HepG2 (cell line): Measurements from ENCODE around the gene AXIN2. TPM values are rescaled to one million over a fixed set of nuclear protein-coding genes. Genes with fewer than 3 reads are reported as not detected.

Experiments
- BCL6 ChIP-seq: IDR thresholded peaks from 2 replicates; pipeline ENCODE4 v1.6.1; 2016; ENCODE audit warnings: missing genetic modification reagents, missing compliant biosample characterization
- BRCA1 ChIP-seq: sonication (generic); formaldehyde crosslinking; IDR thresholded peaks from 2 replicates; pipeline ENCODE4 v1.4.0; 2020; ENCODE audit warnings: missing genetic modification reagents
- ESRRA ChIP-seq: sonication (generic); formaldehyde crosslinking; IDR thresholded peaks from 2 replicates; pipeline ENCODE4 v1.5.1; 2020; ENCODE audit warnings: mild to moderate bottlenecking, low read depth, missing genetic modification reagents
- HMG20A ChIP-seq: IDR thresholded peaks from 2 replicates; pipeline ENCODE4 v1.6.1; 2016; ENCODE audit warnings: borderline replicate concordance
- HNRNPLL ChIP-seq: fragments of 200-400 bp; formaldehyde crosslinking; IDR thresholded peaks from 2 replicates; pipeline ENCODE4 v1.6.1; 2017; ENCODE audit warnings: mild to moderate bottlenecking, low read depth, low read length; ENCODE audit not compliant: poor library complexity, severe bottlenecking
- KAT2B ChIP-seq: fragments of 150-350 bp; IDR thresholded peaks from 2 replicates; pipeline ENCODE4 v1.6.1; 2014; ENCODE audit warnings: low read depth, low read length, borderline replicate concordance
- PITX1 ChIP-seq: sonication (generic); formaldehyde crosslinking; IDR thresholded peaks from 2 replicates; pipeline ENCODE4 v1.5.1; 2020; ENCODE audit warnings: mild to moderate bottlenecking, missing genetic modification reagents
- SOX6 ChIP-seq, 2 experiments: fragments of 450-650 bp in 1 of 2; sonication (generic) in 1 of 2; formaldehyde crosslinking in 1 of 2; IDR thresholded peaks; 2 replicates each; pipeline versions ENCODE4 v1.4.0 to v1.6.1; 2017 to 2020; ENCODE audit warnings: antibody characterized with exemption in 1 of 2, mild to moderate bottlenecking in 1 of 2, missing genetic modification reagents in 1 of 2
- STAG1 ChIP-seq: sonication (generic); formaldehyde crosslinking; IDR thresholded peaks from 2 replicates; pipeline ENCODE4 v1.4.0; 2020; ENCODE audit warnings: missing genetic modification reagents
- TBP ChIP-seq: sonication (generic); formaldehyde crosslinking; IDR thresholded peaks from 2 replicates; pipeline ENCODE4 v1.5.0; 2020; ENCODE audit warnings: missing genetic modification reagents
- ZNF263 ChIP-seq: sonication (generic); formaldehyde crosslinking; IDR thresholded peaks from 2 replicates; pipeline ENCODE4 v1.4.0; 2020; ENCODE audit warnings: missing genetic modification reagents
- ZNF484 ChIP-seq: sonication (generic); formaldehyde crosslinking; IDR thresholded peaks from 2 replicates; pipeline ENCODE4 v1.5.1; 2020; ENCODE audit warnings: mild to moderate bottlenecking, low read depth, missing genetic modification reagents, borderline replicate concordance
- ZNF558 ChIP-seq: sonication (generic); formaldehyde crosslinking; IDR thresholded peaks from 2 replicates; pipeline ENCODE4 v1.9.0; 2022; ENCODE audit warnings: mild to moderate bottlenecking, missing genetic modification reagents, borderline replicate concordance
- ZNF614 ChIP-seq: IDR thresholded peaks from 2 replicates; pipeline ENCODE4 v1.6.1; 2018; ENCODE audit warnings: missing biosample characterization, missing genetic modification reagents, inconsistent platforms, borderline replicate concordance
- ZNF772 ChIP-seq: sonication (generic); formaldehyde crosslinking; IDR thresholded peaks from 2 replicates; pipeline ENCODE4 v1.5.0; 2020; ENCODE audit warnings: mild to moderate bottlenecking, missing genetic modification reagents
- ZSCAN21 ChIP-seq: sonication (generic); formaldehyde crosslinking; IDR thresholded peaks from 2 replicates; pipeline ENCODE4 v1.8.0; 2022; ENCODE audit warnings: mild to moderate bottlenecking, missing genetic modification reagents, moderate library complexity, borderline replicate concordance
- polyA plus RNA-seq, 8 experiments: library from polyadenylated mRNA; depleted of rRNA in 3 of 8; stranded (reverse) in 7 of 8; unstranded in 1 of 8; fragments of >200 nt; fragmentation: Illumina TruSeq in 4 of 8; extraction: Trizol in 4 of 8; gene quantifications; 2 replicates each; pipeline versions ENCODE4 v1.2.1 to v1.2.3, GENCODE V29; 2011 to 2016; ENCODE audit warnings: low read depth in 4 of 8, missing spikeins in 1 of 8, mixed read lengths in 1 of 8; ENCODE audit not compliant: insufficient read depth in 1 of 8
- total RNA-seq, 5 experiments: library from RNA; depleted of rRNA; stranded (reverse); fragments of >200 nt; fragmentation: Illumina TruSeq; extraction: Trizol; gene quantifications; 2 replicates each; pipeline ENCODE4 v1.2.3, GENCODE V29; 2016; ENCODE audit warnings: low read depth in 1 of 5
- TF ChIP-seq, protein P1 (sequence below): sonication (generic); formaldehyde crosslinking; IDR thresholded peaks from 2 replicates; pipeline ENCODE4 v1.8.0; 2023; ENCODE audit warnings: mild to moderate bottlenecking, missing genetic modification reagents
- TF ChIP-seq, protein P2 (sequence below): sonication (generic); formaldehyde crosslinking; IDR thresholded peaks from 2 replicates; pipeline ENCODE4 v1.8.0; 2022; ENCODE audit warnings: mild to moderate bottlenecking, missing genetic modification reagents, borderline replicate concordance
- TF ChIP-seq, protein P3 (sequence below): sonication (generic); formaldehyde crosslinking; IDR thresholded peaks from 2 replicates; pipeline ENCODE4 v1.8.0; 2022; ENCODE audit warnings: missing genetic modification reagents, mild to moderate bottlenecking, borderline replicate concordance
- TF ChIP-seq, protein P4 (sequence below): sonication (generic); formaldehyde crosslinking; IDR thresholded peaks from 2 replicates; pipeline ENCODE4 v1.4.0; 2020; ENCODE audit warnings: missing genetic modification reagents

The AXIN2 gene
- total and polyA plus RNA-seq, 2 of the 13 experiments (the other 11 are each of a cell fraction or from before 2014, with no cell fraction given) = 58.6 to 63.4 TPM

DNA sequence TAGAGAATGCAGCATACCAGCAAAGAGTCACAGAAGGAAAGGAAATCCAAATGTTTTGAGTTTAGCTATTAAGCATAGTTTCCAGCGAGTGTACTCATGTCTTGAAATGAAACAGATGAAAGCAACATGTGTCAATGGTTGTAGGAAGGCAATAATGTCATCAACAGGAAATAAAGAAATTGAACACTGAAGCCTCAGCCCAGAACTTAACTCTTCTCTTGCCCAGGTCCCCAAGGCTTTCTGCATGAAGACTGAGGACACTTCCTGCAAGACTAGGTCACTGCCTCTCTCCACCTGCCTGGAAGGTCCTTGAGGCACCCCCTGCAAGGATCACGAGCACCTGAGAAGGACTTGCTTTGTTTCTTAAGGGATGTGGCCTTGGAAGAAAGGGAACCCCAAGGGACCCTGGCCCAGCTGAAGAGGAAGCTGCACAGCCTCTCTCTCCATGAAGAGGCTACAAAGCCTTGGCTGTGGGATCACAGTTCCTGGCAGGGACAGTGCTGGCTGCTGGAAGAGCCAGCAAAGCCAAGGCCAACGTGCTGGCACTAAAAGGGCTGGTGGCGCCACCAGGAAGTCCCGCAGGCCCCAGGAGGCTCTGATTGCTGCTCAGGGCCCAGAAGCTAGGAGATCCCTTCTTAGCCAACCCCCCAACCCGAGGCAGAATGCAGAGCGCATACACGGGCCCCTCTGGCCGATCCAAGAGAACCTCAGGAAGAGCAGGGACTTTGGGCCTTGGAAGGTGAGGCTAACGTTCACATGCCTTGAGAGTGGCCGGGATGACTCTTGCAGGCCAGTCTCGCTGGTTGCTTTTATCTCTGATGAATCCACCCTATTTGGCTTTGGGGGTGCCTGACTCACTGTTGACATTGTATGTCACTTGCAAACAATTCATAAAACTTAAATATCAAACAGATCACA is 23.4 kb upstream of the AXIN2 start (continued):
- TF ChIP-seq, protein P1, sequence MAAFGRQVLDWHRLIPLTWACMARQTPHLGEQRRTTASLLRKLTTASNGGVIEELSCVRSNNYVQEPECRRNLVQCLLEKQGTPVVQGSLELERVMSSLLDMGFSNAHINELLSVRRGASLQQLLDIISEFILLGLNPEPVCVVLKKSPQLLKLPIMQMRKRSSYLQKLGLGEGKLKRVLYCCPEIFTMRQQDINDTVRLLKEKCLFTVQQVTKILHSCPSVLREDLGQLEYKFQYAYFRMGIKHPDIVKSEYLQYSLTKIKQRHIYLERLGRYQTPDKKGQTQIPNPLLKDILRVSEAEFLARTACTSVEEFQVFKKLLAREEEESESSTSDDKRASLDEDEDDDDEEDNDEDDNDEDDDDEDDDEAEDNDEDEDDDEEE = no peak
- TF ChIP-seq TBP (CRISPR knock-in tag) = no peak
- TF ChIP-seq HMG20A (CRISPR knock-in tag) = peak; percentile 74; the same call in 1 of the 2 replicates
- TF ChIP-seq, protein P2, sequence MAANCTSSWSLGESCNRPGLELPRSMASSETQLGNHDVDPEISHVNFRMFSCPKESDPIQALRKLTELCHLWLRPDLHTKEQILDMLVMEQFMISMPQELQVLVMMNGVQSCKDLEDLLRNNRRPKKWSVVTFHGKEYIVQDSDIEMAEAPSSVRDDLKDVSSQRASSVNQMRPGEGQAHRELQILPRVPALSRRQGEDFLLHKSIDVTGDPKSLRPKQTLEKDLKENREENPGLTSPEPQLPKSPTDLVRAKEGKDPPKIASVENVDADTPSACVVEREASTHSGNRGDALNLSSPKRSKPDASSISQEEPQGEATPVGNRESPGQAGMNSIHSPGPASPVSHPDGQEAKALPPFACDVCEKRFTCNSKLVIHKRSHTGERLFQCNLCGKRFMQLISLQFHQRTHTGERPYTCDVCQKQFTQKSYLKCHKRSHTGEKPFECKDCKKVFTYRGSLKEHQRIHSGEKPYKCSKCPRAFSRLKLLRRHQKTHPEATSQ (CRISPR knock-in tag) = no peak
- TF ChIP-seq BCL6 (CRISPR knock-in tag) = no peak
- no peak for TF ChIP-seq ZNF772 (CRISPR knock-in tag)
- 0 out of 2 replicates have a peak, but pooled peaks have one; percentile 45 for TF ChIP-seq ESRRA (CRISPR knock-in tag)
- no peak for TF ChIP-seq BRCA1 (CRISPR knock-in tag)
- no peak for TF ChIP-seq STAG1 (CRISPR knock-in tag)
- TF ChIP-seq SOX6 (IDR thresholded peaks at IDR 0.05) = no peak
- peak; percentile 66 for TF ChIP-seq SOX6 (CRISPR knock-in tag; IDR thresholded peaks at IDR 0.05)
- TF ChIP-seq PITX1 (CRISPR knock-in tag) = no peak
- TF ChIP-seq ZNF484 (CRISPR knock-in tag) = no peak
- TF ChIP-seq KAT2B = no peak
- TF ChIP-seq ZSCAN21 (CRISPR knock-in tag) = 0 out of 2 replicates have a peak, but pooled peaks have one; percentile 29
- TF ChIP-seq ZNF263 = peak; percentile 55; the same call in 1 of the 2 replicates
- TF ChIP-seq HNRNPLL = no peak
- 0 out of 2 replicates have a peak, but pooled peaks have one; percentile 46 for TF ChIP-seq ZNF558 (CRISPR knock-in tag)
- peak; percentile 26; the same call in 1 of the 2 replicates for TF ChIP-seq ZNF614 (CRISPR knock-in tag)
- TF ChIP-seq, protein P3, sequence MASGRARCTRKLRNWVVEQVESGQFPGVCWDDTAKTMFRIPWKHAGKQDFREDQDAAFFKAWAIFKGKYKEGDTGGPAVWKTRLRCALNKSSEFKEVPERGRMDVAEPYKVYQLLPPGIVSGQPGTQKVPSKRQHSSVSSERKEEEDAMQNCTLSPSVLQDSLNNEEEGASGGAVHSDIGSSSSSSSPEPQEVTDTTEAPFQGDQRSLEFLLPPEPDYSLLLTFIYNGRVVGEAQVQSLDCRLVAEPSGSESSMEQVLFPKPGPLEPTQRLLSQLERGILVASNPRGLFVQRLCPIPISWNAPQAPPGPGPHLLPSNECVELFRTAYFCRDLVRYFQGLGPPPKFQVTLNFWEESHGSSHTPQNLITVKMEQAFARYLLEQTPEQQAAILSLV (CRISPR knock-in tag) = 0 out of 2 replicates have a peak, but pooled peaks have one; percentile 63
- TF ChIP-seq, protein P4, sequence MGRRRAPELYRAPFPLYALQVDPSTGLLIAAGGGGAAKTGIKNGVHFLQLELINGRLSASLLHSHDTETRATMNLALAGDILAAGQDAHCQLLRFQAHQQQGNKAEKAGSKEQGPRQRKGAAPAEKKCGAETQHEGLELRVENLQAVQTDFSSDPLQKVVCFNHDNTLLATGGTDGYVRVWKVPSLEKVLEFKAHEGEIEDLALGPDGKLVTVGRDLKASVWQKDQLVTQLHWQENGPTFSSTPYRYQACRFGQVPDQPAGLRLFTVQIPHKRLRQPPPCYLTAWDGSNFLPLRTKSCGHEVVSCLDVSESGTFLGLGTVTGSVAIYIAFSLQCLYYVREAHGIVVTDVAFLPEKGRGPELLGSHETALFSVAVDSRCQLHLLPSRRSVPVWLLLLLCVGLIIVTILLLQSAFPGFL (CRISPR knock-in tag) = no peak
